ENCODE results near the gene SPG7. TPM values are rescaled to one million over a fixed set of nuclear protein-coding genes. Genes with fewer than 3 reads are reported as not detected.
"Not testable (repeated sequence)": the region's sequence is repeated elsewhere in the genome, so short reads cannot be mapped to it uniquely, and the experiment has no call there.

The SPG7 gene
- total RNA-seq, 8 experiments from 2014 or later, result 47.7 to 134 (median 71.6) TPM

DNA sequence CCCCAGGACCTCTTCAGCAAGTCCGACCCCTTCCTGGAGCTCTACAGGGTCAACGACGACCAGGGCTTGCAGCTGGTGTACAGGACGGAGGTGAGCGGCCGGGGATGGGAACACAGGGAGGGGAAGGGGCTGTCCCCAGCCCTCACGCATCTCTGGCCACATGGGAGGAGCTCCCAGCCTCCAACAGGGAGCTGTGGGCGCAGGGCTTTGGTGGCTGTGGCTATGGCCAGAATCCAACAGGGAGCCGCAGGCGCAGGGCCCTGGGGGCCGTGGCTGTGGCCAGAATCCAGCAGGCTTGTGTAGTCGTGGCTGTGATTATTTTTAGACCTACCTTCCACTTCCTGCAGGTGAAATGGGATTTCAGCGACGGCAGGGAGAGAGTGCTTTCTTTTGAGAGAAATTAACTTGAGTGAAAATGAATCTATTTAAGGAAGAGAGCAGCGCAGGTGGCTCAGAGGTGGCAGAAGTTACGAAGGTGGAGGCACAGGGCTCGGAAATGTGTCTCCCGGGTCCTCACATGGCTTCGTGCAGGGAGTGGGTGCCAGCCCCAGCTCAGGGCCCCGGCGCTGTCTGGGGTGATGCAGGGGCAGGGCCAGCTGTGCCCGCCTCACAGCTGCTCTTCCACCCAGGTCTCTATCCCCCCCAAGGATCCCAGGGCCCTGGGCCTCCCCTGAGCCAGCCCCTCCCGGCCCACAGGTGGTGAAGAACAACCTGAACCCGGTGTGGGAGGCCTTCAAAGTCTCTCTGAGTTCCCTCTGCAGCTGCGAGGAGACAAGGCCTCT, 76.8 kb downstream of the SPG7 start:
- in situ Hi-C loops (cut with MboI; ENCODE audit: low pct_unique_long_range_greater_than_20kb in 2 of 9, low sequenced_read_pairs in 9 of 9, unreplicated experiment in 9 of 9), result no loop called here
- 72 to 100% (median 79%) methylated on average over 1 to 9 of the region's 25 CpGs; no CpG with 5 or more reads in 6 of the 10 experiments for WGBS, 10 experiments
- H3K4me3 ChIP-seq, result no peak overlapping the region
- H3K4me1 ChIP-seq (replicated peaks in 1 of 2), result no peaks in the 10 kb centered on the region
- ATAC-seq (replicated peaks in 6 of 8), result peak in 2 of 8 experiments; percentile 12 to 36
- no peak overlapping the region for H3K27ac ChIP-seq

DNA sequence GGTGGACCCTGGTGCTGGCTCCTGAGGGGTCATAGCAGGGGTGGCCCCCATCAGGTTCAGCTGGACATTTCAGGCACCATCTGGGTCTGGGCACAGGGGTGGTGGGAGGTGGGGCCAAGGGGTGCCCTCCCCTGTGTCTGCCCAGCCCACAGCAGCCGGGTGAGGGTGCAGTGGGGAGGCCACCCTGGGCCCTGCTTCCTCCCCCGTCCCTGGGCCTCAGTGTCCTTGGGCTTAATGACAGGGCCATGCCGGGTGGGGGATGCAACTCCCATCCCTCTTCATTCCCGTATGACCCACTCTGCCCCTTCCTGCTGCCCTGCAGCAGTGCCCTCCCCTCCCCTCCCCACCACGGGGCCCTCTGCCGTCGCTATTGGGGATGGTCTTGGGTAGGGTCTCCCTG, 78.0 kb downstream of the SPG7 start:
- Histone ChIP-seq H3K27ac (no peak overlapping the region), H3K4me1 (replicated peaks in 1 of 2) (no peaks in the 10 kb centered on the region), H3K4me3 (no peak overlapping the region)
- ATAC-seq (replicated peaks in 6 of 8), result peak in 3 of 8 experiments; percentile 9 to 22 (median 18)
- in situ Hi-C loops (cut with MboI; ENCODE audit: low pct_unique_long_range_greater_than_20kb in 2 of 9, low sequenced_read_pairs in 9 of 9, unreplicated experiment in 9 of 9), result no loop called here
- 100% methylated on average over 1 of the region's 7 CpGs; no CpG with 5 or more reads in 9 of the 10 experiments for WGBS, 10 experiments

DNA sequence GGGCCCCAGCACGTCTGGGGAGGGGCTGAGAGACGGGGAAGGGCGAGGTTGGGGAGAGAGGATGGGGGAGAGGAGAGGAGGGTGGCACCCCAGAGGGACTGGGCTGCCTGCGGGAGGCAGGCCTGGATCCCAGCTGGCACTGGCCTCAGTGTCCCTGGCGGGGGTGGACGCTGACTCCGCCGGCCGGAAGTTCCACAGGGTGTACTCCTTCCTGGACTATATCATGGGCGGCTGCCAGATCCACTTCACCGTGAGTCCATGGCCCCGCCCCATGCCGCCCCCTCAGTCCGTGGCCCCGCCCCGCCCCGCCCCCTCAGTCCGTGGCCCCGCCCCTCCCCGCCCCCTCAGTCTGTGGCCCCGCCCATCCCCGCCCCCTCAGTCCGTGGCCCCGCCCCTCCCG, 78.7 kb downstream of the SPG7 start:
- no peak overlapping the region for H3K27ac ChIP-seq
- ATAC-seq (replicated peaks in 6 of 8), result peak in 4 of 8 experiments; percentile 12 to 47 (median 40)
- H3K4me3 ChIP-seq, result no peak overlapping the region
- no peaks in the 10 kb centered on the region for H3K4me1 ChIP-seq (replicated peaks in 1 of 2)
- no CpG with 5 or more reads among the region's 25 CpGs for WGBS, 10 experiments
- in situ Hi-C loops (cut with MboI; ENCODE audit: low pct_unique_long_range_greater_than_20kb in 2 of 9, low sequenced_read_pairs in 9 of 9, unreplicated experiment in 9 of 9), result no loop called here

DNA sequence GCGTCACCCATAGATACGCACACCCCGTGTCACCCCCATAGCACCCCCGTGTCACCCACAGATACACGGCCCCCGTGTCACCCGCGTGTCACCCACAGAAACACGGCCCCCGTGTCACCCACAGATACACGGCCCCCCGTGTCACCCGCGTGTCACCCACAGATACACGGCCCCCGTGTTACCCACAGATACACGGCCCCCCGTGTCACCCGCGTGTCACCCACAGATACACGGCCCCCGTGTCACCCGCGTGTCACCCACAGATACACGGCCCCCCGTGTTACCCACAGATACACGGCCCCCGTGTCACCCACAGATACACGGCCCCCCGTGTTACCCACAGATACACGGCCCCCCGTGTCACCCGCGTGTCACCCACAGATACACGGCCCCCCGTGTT, 79.5 kb downstream of the SPG7 start:
- H3K4me3 ChIP-seq; in situ Hi-C loops (cut with MboI; ENCODE audit: low pct_unique_long_range_greater_than_20kb in 2 of 9, low sequenced_read_pairs in 9 of 9, unreplicated experiment in 9 of 9); H3K4me1 ChIP-seq (replicated peaks in 1 of 2); ATAC-seq (replicated peaks in 6 of 8); H3K27ac ChIP-seq: not testable (repeated sequence)
- no CpG with 5 or more reads among the region's 36 CpGs for WGBS, 10 experiments

DNA sequence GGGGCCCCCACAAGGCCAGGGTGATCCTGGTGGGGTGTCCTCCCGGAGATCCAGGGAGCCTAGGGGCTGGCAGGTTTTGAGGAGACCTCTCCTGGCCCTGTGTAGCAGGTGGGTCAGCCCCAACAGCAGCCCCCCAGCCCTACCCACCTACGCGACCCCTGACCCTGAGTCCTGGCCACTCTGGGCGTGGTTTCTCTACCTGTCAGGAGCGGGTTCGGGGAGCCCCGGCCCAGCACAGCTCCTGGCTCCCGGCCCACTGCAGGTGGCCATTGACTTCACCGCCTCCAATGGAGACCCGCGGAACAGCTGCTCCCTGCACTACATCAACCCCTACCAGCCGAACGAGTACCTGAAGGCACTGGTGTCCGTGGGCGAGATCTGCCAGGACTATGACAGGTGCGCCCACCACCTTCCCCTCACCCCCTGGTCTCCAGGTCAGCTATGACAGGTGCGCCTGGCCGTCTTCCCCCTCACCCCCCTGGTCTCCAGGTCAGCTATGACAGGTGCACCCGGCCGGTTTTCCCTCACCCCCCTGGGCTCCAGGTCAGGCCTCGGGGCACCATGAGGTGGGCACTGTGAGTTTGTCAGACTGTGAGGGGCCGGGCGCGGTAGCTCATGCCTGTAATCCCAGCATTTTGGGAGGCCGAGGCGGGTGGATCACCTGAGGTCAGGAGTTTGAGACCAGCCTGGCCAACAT, 80.4 kb downstream of the SPG7 start:
- 92% methylated on average over 2 of the region's 26 CpGs; no CpG with 5 or more reads in 9 of the 10 experiments for WGBS, 10 experiments
- no peak for ATAC-seq (replicated peaks in 6 of 8)

DNA sequence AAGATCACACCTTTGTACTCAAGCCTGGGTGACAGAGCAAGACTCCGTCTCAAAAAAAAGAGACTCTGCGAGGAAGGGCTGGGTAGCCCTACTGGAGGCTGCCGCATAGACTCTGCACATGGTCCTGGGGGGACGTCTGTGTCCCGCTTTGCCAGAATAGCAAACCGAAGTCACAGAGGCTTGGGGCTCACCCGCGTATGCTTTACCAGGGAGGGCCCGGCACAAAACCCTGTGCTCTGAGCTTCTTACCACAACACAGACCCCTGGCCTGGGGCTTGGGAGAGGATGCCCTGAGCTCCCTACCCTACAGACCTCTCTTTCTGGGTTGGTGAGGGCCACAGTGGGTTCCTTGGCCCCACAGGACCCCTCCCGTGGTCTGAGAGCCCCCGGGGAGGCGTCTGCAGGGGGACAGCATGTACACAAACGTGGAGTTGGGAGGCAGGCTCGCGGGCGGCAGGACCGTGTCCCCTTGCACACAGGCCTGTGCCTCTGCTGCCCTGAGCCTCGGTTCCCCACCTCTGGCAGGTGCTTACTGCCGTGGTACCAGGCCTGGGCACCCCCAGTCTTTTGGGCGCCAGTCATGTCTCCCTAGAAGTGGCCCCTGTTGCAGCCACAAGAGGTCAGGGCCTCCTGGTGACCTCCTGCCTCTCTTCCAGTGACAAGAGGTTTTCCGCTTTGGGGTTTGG, 81.2 kb downstream of the SPG7 start:
- no peaks in the 10 kb centered on the region for H3K4me1 ChIP-seq (replicated peaks in 1 of 2)
- H3K4me3 ChIP-seq, result no peak overlapping the region
- in situ Hi-C loops (cut with MboI; ENCODE audit: low pct_unique_long_range_greater_than_20kb in 2 of 9, low sequenced_read_pairs in 9 of 9, unreplicated experiment in 9 of 9), result no loop called here
- 20 to 100% (median 80%) methylated on average over 1 to 4 of the region's 21 CpGs; no CpG with 5 or more reads in 5 of the 10 experiments for WGBS, 10 experiments
- no peak for ATAC-seq (replicated peaks in 6 of 8)
- H3K27ac ChIP-seq, result no peak overlapping the region

More for the DNA sequence above, 80.4 kb downstream of the SPG7 start:
- Histone ChIP-seq H3K4me3 (no peak overlapping the region), H3K4me1 (replicated peaks in 1 of 2) (no peaks in the 10 kb centered on the region), H3K27ac (no peak overlapping the region)
- in situ Hi-C loops (cut with MboI; ENCODE audit: low pct_unique_long_range_greater_than_20kb in 2 of 9, low sequenced_read_pairs in 9 of 9, unreplicated experiment in 9 of 9), result no loop called here

DNA sequence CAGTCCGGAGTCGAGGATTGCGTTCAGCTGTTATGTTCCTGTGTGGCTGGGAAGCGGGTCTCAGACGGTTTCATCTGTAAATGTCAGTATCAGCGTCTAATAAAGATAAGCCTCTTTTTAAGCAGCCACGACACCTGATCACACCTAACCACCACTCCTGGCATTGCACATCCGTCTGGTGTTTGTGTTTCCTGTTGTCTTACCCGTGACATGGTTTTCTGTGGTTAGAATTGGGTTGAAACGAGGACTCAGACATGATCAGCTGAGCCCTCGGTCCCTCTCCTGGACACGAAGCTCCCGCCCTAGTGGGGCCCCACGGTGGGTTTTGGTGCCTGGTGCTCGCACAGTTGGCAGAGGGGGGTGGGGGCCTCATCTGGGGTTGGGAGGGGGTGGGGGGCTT, 85.6 kb downstream of the SPG7 start:
- H3K4me3 ChIP-seq, result no peak overlapping the region
- H3K27ac ChIP-seq, result no peak overlapping the region
- 57 to 100% (median 92%) methylated on average over 2 to 8 of the region's 15 CpGs; no CpG with 5 or more reads in 3 of the 10 experiments for WGBS, 10 experiments
- H3K4me1 ChIP-seq (replicated peaks in 1 of 2), result peaks cover 13 to 14% of the 10 kb centered on the region in 2 donors
- no peak for ATAC-seq (replicated peaks in 6 of 8)
- in situ Hi-C loops (cut with MboI; ENCODE audit: low pct_unique_long_range_greater_than_20kb in 2 of 9, low sequenced_read_pairs in 9 of 9, unreplicated experiment in 9 of 9), result no loop called here

DNA sequence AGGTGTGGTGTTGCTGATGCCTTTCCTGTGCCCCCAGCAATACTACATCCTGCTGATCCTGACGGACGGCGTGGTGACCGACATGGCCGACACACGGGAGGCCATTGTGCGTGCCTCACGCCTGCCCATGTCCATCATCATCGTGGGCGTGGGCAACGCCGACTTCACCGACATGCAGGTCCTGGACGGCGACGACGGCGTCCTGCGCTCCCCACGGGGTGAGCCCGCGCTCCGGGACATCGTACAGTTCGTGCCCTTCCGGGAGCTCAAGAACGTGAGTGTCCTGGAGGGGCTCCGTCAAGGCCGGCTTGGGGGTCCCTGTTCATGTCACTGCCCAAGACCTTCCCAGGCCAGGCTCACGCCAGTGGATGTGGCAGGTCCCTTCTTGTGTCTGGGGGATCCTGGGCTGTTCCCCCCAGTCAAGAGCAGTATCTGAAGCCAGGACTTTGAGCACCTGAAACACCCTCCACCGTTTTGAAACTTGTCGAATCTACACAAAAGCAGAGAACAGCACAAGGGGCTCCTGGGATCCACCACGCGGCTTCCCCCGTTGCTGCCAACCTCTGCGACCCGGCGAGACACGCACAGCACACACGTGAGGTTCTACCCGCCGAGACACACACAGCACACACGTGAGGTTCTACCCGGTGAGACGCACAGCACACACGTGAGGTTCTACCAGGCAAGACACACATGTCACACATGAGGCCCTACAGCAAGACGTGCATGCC, 87.3 kb downstream of the SPG7 start:
- peaks cover 27 to 28% of the 10 kb centered on the region in 2 donors for H3K4me1 ChIP-seq (replicated peaks in 1 of 2)
- no peak for ATAC-seq (replicated peaks in 6 of 8)
- no peak overlapping the region for H3K4me3 ChIP-seq
- 83 to 100% (median 90%) methylated on average over 6 to 25 of the region's 47 CpGs; no CpG with 5 or more reads in 5 of the 10 experiments for WGBS, 10 experiments
- no peak overlapping the region for H3K27ac ChIP-seq
- in situ Hi-C loops (cut with MboI; ENCODE audit: low pct_unique_long_range_greater_than_20kb in 2 of 9, low sequenced_read_pairs in 9 of 9, unreplicated experiment in 9 of 9), result no loop called here

DNA sequence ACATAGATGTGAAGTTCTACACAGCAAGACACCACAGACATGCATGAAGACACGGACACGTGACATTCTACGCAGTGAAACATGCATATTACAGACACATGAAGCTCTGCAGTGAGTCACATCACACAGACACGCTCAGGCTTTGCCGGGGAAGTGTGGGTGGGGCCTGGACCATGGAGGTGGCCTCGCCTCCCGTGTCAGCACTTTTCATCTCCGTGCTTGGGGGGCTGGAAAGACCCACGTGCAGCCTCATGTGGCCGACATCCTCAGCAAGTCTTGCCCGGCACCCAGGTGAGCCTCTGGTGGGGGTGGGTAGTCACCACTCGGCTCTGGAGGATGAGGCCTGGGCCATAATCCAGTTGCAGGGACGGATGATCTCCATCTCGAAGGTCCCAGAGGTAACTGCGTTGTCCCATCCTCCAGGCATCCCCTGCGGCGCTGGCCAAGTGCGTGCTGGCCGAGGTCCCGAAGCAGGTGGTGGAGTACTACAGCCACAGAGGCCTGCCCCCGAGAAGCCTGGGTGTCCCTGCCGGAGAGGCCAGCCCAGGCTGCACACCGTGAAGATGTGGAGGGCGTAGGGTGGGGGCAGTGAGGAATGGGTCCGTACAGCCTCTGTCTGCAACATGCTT, 88.0 kb downstream of the SPG7 start:
- H3K4me3 ChIP-seq, result no peak overlapping the region
- peaks cover 29 to 32% of the 10 kb centered on the region in 2 donors for H3K4me1 ChIP-seq (replicated peaks in 1 of 2)
- WGBS, 10 experiments, result 68 to 100% (median 85%) methylated on average over 2 to 11 of the region's 25 CpGs; no CpG with 5 or more reads in 4 of the 10 experiments
- ATAC-seq (replicated peaks in 6 of 8), result peak in 1 of 8 experiments; percentile 9
- H3K27ac ChIP-seq, result no peak overlapping the region
- in situ Hi-C loops (cut with MboI; ENCODE audit: low pct_unique_long_range_greater_than_20kb in 2 of 9, low sequenced_read_pairs in 9 of 9, unreplicated experiment in 9 of 9), result no loop called here

DNA sequence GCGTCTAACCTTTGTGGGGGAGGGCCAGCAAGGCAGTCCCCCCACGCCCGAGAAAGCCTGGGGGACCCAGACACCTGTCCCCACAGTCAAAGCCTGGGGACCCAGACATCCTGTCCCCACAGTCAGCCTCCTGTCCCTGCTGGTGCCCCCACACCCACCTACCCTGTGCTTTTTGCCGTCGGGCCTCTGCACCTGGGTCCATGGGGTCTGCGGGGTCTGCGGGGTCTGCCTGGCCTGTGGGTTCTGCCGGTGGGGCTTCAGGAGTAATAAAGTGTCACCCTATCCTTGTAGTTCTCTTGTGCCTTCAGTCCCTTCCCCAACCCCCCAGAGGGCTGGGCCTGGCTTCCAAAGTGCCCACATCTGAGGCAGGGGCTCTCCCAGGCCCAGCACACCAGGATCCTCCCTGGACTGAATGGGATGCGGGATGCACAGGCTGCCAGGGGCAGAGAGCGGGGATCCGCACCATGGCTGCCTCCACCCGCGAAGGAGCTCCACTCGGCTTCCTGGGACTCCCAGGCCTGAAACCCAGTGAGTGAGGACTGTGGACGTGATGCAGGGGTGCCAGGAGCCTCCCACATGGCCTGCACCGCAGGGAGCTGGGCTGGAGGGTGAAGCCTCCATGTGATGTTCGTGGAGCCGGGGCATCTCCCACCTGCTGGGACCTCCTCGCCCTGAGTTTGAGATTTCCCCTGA, 88.9 kb downstream of the SPG7 start:
- Histone ChIP-seq H3K4me1 (replicated peaks in 1 of 2) (peaks cover 37 to 38% of the 10 kb centered on the region in 2 donors), H3K27ac (peak overlapping the region in 1 of 2 donors; percentile 22), H3K4me3 (no peak overlapping the region)
- 73 to 100% methylated on average over 1 to 3 of the region's 19 CpGs; no CpG with 5 or more reads in 8 of the 10 experiments for WGBS, 10 experiments
- ATAC-seq (replicated peaks in 6 of 8), result no peak
- in situ Hi-C loops (cut with MboI; ENCODE audit: low pct_unique_long_range_greater_than_20kb in 2 of 9, low sequenced_read_pairs in 9 of 9, unreplicated experiment in 9 of 9), result no loop called here

DNA sequence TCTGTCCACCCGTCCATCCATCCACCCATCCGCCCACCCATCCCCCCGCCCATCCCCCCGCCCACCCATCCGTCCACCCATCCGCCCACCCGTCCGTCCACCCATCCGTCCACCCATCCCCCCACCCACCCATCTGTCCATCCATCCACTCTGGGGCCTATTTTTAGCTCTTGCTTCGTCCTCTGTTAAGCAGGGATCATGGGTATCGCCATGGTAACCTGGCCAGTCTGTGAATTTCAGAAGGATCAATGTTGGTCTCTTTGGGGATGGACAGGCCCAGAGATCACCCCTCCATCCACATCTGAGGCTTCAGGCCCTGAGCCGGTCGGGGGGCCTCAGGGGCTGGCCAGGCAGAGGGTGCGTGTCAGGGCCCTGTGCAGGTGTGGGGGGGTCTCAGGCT, 90.0 kb downstream of the SPG7 start:
- no CpG with 5 or more reads among the region's 14 CpGs for whole genome bisulfite sequencing, 10 experiments
- ATAC-seq (replicated peaks in 6 of 8), result peak in 6 of 8 experiments; percentile 2 to 22 (median 8)
- Histone ChIP-seq H3K27ac (peak overlapping the region in 1 of 2 donors; percentile 89), H3K4me3 (no peak overlapping the region), H3K4me1 (replicated peaks in 1 of 2) (peaks cover 48 to 49% of the 10 kb centered on the region in 2 donors)
- in situ Hi-C loops (cut with MboI; ENCODE audit: low pct_unique_long_range_greater_than_20kb in 2 of 9, low sequenced_read_pairs in 9 of 9, unreplicated experiment in 9 of 9), result no loop called here

DNA sequence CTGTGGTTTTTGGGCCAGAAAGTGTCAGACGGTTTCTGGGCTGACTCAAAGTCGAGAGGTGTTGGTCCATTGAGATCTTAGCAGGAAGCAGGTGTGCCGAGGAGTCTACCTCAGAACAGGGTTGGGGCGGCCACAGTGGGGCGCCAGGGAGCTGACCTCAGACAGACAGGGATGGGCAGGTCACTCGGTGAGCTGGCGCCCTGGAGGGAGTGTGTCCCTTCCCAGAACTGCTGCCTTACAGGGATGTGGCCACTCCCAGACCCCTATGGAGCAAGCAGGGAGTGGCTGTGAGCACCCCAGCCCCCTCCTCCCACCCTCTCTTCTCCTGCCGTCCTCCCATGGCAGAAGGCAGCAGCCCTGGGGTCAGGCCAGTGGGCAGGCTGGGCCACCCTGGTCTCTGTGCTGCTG, 91.3 kb downstream of the SPG7 start:
- peaks cover 48 to 50% of the 10 kb centered on the region in 2 donors for H3K4me1 ChIP-seq (replicated peaks in 1 of 2)
- H3K4me3 ChIP-seq, result no peak overlapping the region
- ATAC-seq (replicated peaks in 6 of 8), result peak; percentile 16 to 86 (median 44)
- in situ Hi-C loops (cut with MboI; ENCODE audit: low pct_unique_long_range_greater_than_20kb in 2 of 9, low sequenced_read_pairs in 9 of 9, unreplicated experiment in 9 of 9), result no loop called here
- peak overlapping the region; percentile 70 to 78 for H3K27ac ChIP-seq
- WGBS, 10 experiments, result 29 to 60% methylated on average over 1 to 3 of the region's 8 CpGs; no CpG with 5 or more reads in 8 of the 10 experiments
